MCF 10A (cell line): ENCODE results near the gene CERS4. TPM values are rescaled to one million over a fixed set of nuclear protein-coding genes. Genes with fewer than 3 reads are reported as not detected.

Source experiments
- BruUV-seq: library from RNA; stranded (reverse); fragments of 400-500 nt; replicated peaks from 2 replicates; lab custom pipeline; 2021; lab: Mats Ljungman, UMichigan
- CTCF ChIA-PET: fragments of 300-600 bp; sonication (Branson Sonifier 250); formaldehyde crosslinking; extraction: SDS; loops from one replicate; lab custom pipeline; 2021; ENCODE audit warnings: antibody characterized with exemption, inconsistent platforms; lab: Yijun Ruan, JAX
- POLR2A ChIA-PET: fragments of 300-600, 350-650 bp; sonication (Branson Sonifier 250); formaldehyde crosslinking; extraction: SDS; loops from one replicate; lab custom pipeline; 2020; ENCODE audit warnings: antibody characterized with exemption, inconsistent platforms; lab: Yijun Ruan, JAX
- DNase-seq: peaks from one replicate; pipeline ENCODE4 v3.0.0-alpha.2; 2018; ENCODE audit not compliant: unreplicated experiment
- H3K27ac Mint-ChIP-seq: one replicate; pipeline ENCODE4 v1.8.0; 2022; ENCODE audit warnings: mild to moderate bottlenecking, low read depth, mixed read lengths; ENCODE audit not compliant: unreplicated experiment
- H3K27me3 Mint-ChIP-seq: one replicate; pipeline ENCODE4 v1.8.0; 2022; ENCODE audit warnings: mixed read lengths; ENCODE audit not compliant: insufficient read depth, unreplicated experiment
- H3K36me3 Mint-ChIP-seq: one replicate; pipeline ENCODE4 v1.8.0; 2022; ENCODE audit warnings: mild to moderate bottlenecking, moderate library complexity, mixed read lengths; ENCODE audit not compliant: insufficient read depth, unreplicated experiment
- H3K4me1 Mint-ChIP-seq: one replicate; pipeline ENCODE4 v1.8.0; 2022; ENCODE audit warnings: mixed read lengths; ENCODE audit not compliant: insufficient read depth, unreplicated experiment
- H3K4me3 Mint-ChIP-seq: one replicate; pipeline ENCODE4 v1.8.0; 2022; ENCODE audit warnings: mild to moderate bottlenecking, moderate library complexity, mixed read lengths; ENCODE audit not compliant: unreplicated experiment
- H3K9me3 Mint-ChIP-seq: one replicate; pipeline ENCODE4 v1.8.0; 2022; ENCODE audit warnings: mixed read lengths; ENCODE audit not compliant: unreplicated experiment
- CTCF ChIP-seq: fragments of 200-600 bp; IDR thresholded peaks from one replicate; pipeline ENCODE4 v1.8.0; 2022; ENCODE audit warnings: antibody characterized with exemption, mild to moderate bottlenecking; ENCODE audit not compliant: unreplicated experiment
- intact Hi-C: fragments of 100-400 bp; cut with micrococcal nuclease; formaldehyde crosslinking; loops from 2 replicates; pipeline ENCODE4 v1.14.1; 2022
- total RNA-seq: library from RNA; stranded (reverse); gene quantifications from 2 replicates; pipeline ENCODE4 v1.2.3, GENCODE V29; 2022

CERS4 gene
- total RNA-seq, 1 experiment from 2014 or later = 1.5 TPM

- no TSS peak for BruUV-seq
- intact Hi-C loops = no loop called here
- H3K4me3 Mint-ChIP-seq = peak overlapping the region; percentile 69
- H3K36me3 Mint-ChIP-seq = no peaks in the 10 kb centered on the region
- H3K4me1 Mint-ChIP-seq = no peaks in the 10 kb centered on the region
- TF ChIP-seq CTCF = no peak
- CTCF ChIA-PET = no interaction called here
- DNase-seq = no peak
- no peaks in the 10 kb centered on the region for H3K9me3 Mint-ChIP-seq
- no peak overlapping the region for H3K27ac Mint-ChIP-seq
- POLR2A ChIA-PET = interaction anchor here (0.6 kb wide), 1 partner anchor 30 kb away, joined by 4 read pairs; no protein-coding TSS in a partner anchor
- H3K27me3 Mint-ChIP-seq = peaks cover 3% of the 10 kb centered on the region
Measured at GRCh38 chr19:8208119-8208921, 850 bp upstream of the CERS4 start.

- H3K27ac Mint-ChIP-seq = no peak overlapping the region
- intact Hi-C loops = no loop called here
- H3K36me3 Mint-ChIP-seq = no peaks in the 10 kb centered on the region
- H3K27me3 Mint-ChIP-seq = no peaks in the 10 kb centered on the region
- no peaks in the 10 kb centered on the region for H3K9me3 Mint-ChIP-seq
- POLR2A ChIA-PET = interaction anchor here (0.6 to 0.8 kb wide), 4 partner anchors 24 to 104 kb away, joined by 3 to 4 read pairs (median 3); no protein-coding TSS in a partner anchor
- CTCF ChIA-PET = interaction anchor here (0.6 to 1.3 kb wide), 2 partner anchors 32 to 393 kb away, joined by 3 to 5 read pairs; no protein-coding TSS in a partner anchor
- no peak for DNase-seq
- TF ChIP-seq CTCF = no peak
- no peaks in the 10 kb centered on the region for H3K4me1 Mint-ChIP-seq
- BruUV-seq = no TSS peak
- H3K4me3 Mint-ChIP-seq = peak overlapping the region; percentile 19
Measured at GRCh38 chr19:8209462-8210378, 550 bp downstream of the CERS4 start.

- Mint-ChIP-seq H3K4me3 (peak overlapping the region; percentile 19), H3K36me3 (no peaks in the 10 kb centered on the region), H3K27ac (no peak overlapping the region), H3K9me3 (no peaks in the 10 kb centered on the region), H3K4me1 (no peaks in the 10 kb centered on the region), H3K27me3 (no peaks in the 10 kb centered on the region)
- no peak for TF ChIP-seq CTCF
- no peak for DNase-seq
- no TSS peak for BruUV-seq
- ChIA-PET POLR2A (no interaction called here), CTCF (interaction anchor here (1.0 to 1.3 kb wide), 2 partner anchors 16 to 31 kb away, joined by 3 to 5 read pairs; no protein-coding TSS in a partner anchor)
- intact Hi-C loops = no loop called here
Measured at GRCh38 chr19:8210421-8211101, 1.4 kb downstream of the CERS4 start.
